Thyroid gland (tissue), 4 donors: Measurements from ENCODE around the gene TRMT1. TPM values are rescaled to one million over a fixed set of nuclear protein-coding genes. Genes with fewer than 3 reads are reported as not detected.

ENCODE experiments used
- DNase-seq, 2 donors: peaks; one replicate each; pipeline ENCODE4 v3.0.0-alpha.2; 2019
- H3K27ac ChIP-seq, 3 donors: fragments of 200-600 bp; sonication (generic); 1 replicate in 2 of 3; 2 replicates in 1 of 3; pipeline ENCODE4 v1.5.1; 2016 to 2019; ENCODE audit warnings: mild to moderate bottlenecking in 1 of 3, moderate library complexity in 1 of 3
- H3K27me3 ChIP-seq: fragments of 200-600 bp; sonication (generic); one replicate; pipeline ENCODE4 v1.5.1; 2019
- H3K36me3 ChIP-seq, 2 donors: fragments of 200-600 bp; sonication (generic); one replicate each; pipeline ENCODE4 v1.5.1; 2016 to 2019
- H3K4me1 ChIP-seq, 2 donors: fragments of 200-600 bp; sonication (generic); one replicate each; pipeline ENCODE4 v1.5.1; 2017 to 2019
- H3K4me3 ChIP-seq, 3 donors: fragments of 200-600 bp; sonication (generic); replicated peaks in 1 of 3; 1 replicate in 2 of 3; 2 replicates in 1 of 3; pipeline ENCODE4 v1.5.1; 2016; ENCODE audit warnings: mild to moderate bottlenecking in 1 of 3
- H3K9me3 ChIP-seq: fragments of 200-600 bp; sonication (generic); one replicate; pipeline ENCODE4 v1.5.1; 2017
- POLR2A ChIP-seq, 2 donors: fragments of 450-650 bp; IDR thresholded peaks; one replicate each; pipeline ENCODE4 v1.6.1; 2017; ENCODE audit warnings: antibody characterized with exemption in 2 of 2, mild to moderate bottlenecking in 2 of 2, moderate library complexity in 1 of 2
- WGBS, 2 donors: methylation state at CpG; one replicate each; pipeline ENCODE4 v1.1.5; 2017; 5-methylcytosine and 5-hydroxymethylcytosine counted together
- intact Hi-C: fragments of 100-400 bp; cut with DNase I; formaldehyde crosslinking; loops from one replicate; pipeline ENCODE4 v1.15.1; 2023
- total RNA-seq, 4 donors: library from RNA; depleted of rRNA; stranded (reverse); fragments of >200 nt; gene quantifications; one replicate each; pipeline ENCODE4 v1.2.3, GENCODE V29; 2016
- TF ChIP-seq, protein P1 (sequence below), 6 experiments: fragments of 200-600 bp in 3 of 6; fragments of 450-650 bp in 3 of 6; sonication (generic) in 3 of 6; IDR thresholded peaks; one replicate each; pipeline ENCODE4 v1.5.1; 2016 to 2019; ENCODE audit warnings: antibody characterized with exemption in 6 of 6, mild to moderate bottlenecking in 2 of 6, inconsistent platforms in 1 of 6, moderate library complexity in 1 of 6

The TRMT1 gene
- total RNA-seq, 4 donors from 2014 or later: 23.9 to 31.3 (median 29.1) TPM

DNA sequence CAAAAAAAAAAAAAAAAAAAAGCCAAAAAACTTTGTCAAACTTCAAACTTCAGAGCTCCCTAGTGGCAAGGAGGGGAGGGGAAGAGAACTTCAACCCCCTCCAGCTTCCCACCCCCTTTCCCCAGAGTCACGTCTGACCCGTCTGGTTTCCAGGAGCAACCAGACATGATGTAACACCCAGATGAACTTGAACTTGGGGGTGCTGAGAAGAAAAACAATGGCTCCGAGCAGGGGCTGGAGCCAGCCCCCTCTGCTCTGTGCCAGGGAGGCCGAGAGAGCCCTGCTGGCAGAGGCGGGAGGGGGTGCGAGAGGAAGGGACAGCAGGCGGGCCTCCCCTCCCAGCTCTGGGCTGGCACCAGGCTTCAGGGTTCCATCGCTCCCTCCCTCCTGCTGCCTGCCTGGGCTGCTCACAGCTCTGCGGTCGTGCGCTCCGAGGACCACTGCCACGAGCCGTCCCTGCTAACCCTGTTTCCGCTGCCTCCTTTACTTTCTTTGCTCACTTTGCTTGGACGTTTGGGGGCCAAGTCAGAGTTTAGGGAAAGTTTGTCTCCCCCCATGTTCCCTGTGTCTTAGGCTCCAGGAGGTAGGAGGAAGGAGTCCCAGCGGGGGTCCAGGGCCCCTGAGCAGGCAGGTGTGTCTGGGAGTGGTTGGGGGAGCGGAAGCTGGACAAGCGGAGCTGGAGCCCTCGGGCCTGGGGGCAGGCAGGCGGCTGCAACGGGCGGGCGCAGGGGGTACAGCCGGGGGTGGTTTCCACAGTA, 25.0 kb downstream of the TRMT1 start:
- no peaks in the 10 kb centered on the region for H3K27me3 ChIP-seq
- intact Hi-C loops: no loop called here
- WGBS, 2 donors: 63 to 70% methylated on average over 18 to 23 of the region's 25 CpGs
- no peaks in the 10 kb centered on the region for H3K9me3 ChIP-seq
- H3K4me3 ChIP-seq: no peak overlapping the region
- peak overlapping the region; percentile 36 to 56 (median 42) for H3K27ac ChIP-seq
- peaks cover 0 to 19% of the 10 kb centered on the region in 2 donors for H3K36me3 ChIP-seq
- DNase-seq: no peak
- TF ChIP-seq, protein P1, sequence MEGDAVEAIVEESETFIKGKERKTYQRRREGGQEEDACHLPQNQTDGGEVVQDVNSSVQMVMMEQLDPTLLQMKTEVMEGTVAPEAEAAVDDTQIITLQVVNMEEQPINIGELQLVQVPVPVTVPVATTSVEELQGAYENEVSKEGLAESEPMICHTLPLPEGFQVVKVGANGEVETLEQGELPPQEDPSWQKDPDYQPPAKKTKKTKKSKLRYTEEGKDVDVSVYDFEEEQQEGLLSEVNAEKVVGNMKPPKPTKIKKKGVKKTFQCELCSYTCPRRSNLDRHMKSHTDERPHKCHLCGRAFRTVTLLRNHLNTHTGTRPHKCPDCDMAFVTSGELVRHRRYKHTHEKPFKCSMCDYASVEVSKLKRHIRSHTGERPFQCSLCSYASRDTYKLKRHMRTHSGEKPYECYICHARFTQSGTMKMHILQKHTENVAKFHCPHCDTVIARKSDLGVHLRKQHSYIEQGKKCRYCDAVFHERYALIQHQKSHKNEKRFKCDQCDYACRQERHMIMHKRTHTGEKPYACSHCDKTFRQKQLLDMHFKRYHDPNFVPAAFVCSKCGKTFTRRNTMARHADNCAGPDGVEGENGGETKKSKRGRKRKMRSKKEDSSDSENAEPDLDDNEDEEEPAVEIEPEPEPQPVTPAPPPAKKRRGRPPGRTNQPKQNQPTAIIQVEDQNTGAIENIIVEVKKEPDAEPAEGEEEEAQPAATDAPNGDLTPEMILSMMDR (IDR thresholded peaks at IDR 0.05): no peak
- no peak for TF ChIP-seq POLR2A (IDR thresholded peaks at IDR 0.05)
- H3K4me1 ChIP-seq: peaks cover 0 to 22% of the 10 kb centered on the region in 2 donors

DNA sequence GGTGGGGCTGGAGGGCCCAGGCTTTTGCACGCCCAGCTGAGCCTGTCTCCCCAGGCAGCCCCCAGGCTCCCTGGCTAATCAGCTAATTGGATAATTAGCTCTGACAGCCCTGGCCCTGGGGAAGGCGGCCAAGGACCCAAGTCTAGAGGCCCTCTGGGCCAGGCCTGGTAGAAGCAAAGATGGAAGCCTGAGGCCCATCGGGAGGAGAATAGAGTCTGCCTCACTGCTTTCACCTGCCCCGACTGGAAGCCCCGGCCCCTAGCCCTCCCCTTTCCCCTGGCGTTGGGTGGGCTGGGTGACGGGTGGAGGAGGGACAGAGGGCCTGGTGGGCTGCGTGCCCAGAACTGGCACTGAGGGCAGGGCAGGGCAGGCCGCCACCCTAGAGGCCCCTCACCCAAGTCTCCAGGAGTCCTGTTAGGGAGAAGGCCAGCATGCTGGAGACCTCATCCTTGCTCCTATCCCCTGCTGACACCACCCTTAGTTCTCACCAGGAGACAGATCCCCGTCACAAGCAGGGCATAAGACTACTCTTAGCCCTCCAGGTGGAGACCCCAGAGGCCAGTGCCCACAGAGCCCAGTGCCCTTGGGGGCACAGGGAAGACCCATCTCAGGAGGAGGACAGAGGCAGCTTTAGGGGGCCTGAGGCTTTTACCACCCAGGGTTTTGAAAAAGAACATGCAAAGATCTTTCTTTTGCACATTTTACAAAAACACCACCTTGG, 25.9 kb downstream of the TRMT1 start:
- intact Hi-C loops: no loop called here

DNA sequence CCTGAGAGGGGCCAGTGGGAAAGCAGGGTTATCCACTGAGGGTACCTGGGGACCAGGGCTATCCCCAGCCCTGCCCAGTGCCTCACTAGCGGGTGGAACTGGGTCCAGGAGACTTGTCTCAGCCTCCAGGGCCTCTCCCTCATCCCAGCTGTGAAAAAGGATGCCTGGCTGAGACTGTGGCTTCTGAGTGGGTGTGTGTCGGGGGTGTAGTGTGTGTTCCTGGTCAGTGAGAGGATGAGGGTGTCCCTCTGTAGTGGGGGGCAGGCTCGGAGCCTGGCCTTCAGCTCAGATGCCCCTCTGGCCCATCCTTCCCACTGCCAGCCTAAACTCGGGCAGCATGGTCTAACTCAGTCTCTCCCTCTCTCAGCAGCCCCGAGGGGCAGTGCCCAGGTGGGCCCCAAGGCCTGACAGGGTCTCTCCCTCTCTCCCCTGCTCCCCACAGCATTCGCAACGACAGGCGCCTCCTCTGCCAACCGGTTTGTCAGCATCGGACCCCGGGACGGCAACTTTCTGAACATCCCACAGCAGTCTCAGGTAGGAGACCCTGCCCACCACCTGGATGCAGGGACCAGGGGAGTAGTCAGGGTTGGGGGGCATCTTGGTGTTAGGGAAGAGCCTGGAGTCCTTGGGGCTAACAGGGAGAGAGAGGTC, 26.6 kb downstream of the TRMT1 start:
- Histone ChIP-seq H3K36me3 (peaks cover 0 to 14% of the 10 kb centered on the region in 2 donors), H3K27me3 (no peaks in the 10 kb centered on the region), H3K4me1 (peaks cover 6 to 27% of the 10 kb centered on the region in 2 donors), H3K9me3 (no peaks in the 10 kb centered on the region), H3K27ac (peak overlapping the region in 2 of 3 donors; percentile 15 to 58), H3K4me3 (no peak overlapping the region)
- 72 to 79% methylated on average over 10 to 12 of the region's 12 CpGs for WGBS, 2 donors
- TF ChIP-seq, protein P1 (IDR thresholded peaks at IDR 0.05): no peak
- no peak for TF ChIP-seq POLR2A (IDR thresholded peaks at IDR 0.05)
- no peak for DNase-seq
- intact Hi-C loops: no loop called here

More for the DNA sequence above, 25.9 kb downstream of the TRMT1 start:
- no peak for DNase-seq
- H3K9me3 ChIP-seq: no peaks in the 10 kb centered on the region
- H3K27me3 ChIP-seq: no peaks in the 10 kb centered on the region
- WGBS, 2 donors: 80 to 90% methylated on average over 4 to 7 of the region's 10 CpGs
- H3K4me1 ChIP-seq: peaks cover 0 to 21% of the 10 kb centered on the region in 2 donors
- TF ChIP-seq, protein P1 (IDR thresholded peaks at IDR 0.05): no peak
- H3K36me3 ChIP-seq: peaks cover 0 to 19% of the 10 kb centered on the region in 2 donors
- no peak overlapping the region for H3K4me3 ChIP-seq
- peak overlapping the region in 2 of 3 donors; percentile 6 to 58 for H3K27ac ChIP-seq

DNA sequence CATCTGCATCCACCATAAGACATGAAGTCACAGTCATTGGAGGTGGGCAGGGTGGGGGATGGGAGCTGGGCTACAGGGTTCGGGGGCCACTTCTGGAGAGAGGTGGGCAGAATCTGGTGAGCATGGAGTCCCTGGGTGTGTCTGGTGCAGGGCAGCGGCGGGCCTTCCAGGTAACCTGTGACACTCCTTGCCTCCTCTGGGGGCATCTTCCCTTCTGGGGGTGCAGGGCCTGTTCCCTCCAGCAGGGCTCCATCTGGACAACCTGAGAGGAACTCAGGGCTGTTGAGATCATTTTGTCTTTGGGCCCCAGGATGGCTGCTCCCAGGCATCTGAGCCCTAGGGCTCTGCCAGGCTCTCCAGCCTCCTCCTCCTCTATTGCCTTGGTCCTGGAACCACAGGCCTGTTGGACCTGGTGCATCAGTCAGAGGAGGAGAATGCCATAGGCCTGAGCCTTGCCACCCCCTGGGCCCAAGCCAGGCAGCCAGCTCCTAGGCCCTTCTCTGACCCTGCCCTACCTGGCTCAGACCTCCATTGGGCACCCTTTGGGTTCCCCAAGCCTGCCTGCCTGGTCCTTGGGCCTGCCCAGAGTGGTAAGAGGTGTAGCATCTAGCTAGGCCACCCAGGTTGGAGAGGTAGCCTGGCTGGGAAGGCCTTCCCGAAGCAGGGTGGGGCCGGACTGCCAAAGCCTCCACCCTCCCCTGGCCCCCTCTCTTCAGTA, 27.2 kb downstream of the TRMT1 start:
- no peak for DNase-seq
- Histone ChIP-seq H3K27ac (peak overlapping the region in 2 of 3 donors; percentile 15 to 32), H3K9me3 (no peaks in the 10 kb centered on the region), H3K36me3 (peaks cover 0 to 10% of the 10 kb centered on the region in 2 donors), H3K4me3 (no peak overlapping the region), H3K4me1 (peaks cover 6 to 26% of the 10 kb centered on the region in 2 donors), H3K27me3 (no peaks in the 10 kb centered on the region)
- 81 to 87% methylated on average over 3 to 5 of the region's 5 CpGs for WGBS, 2 donors
- intact Hi-C loops: no loop called here
- no peak for TF ChIP-seq POLR2A (IDR thresholded peaks at IDR 0.05)
- TF ChIP-seq, protein P1 (IDR thresholded peaks at IDR 0.05): no peak
